HCT116 (cell line): ENCODE data around the gene SMARCE1. TPM values are rescaled to one million over a fixed set of nuclear protein-coding genes. Genes with fewer than 3 reads are reported as not detected.

Experiments
- ATAC-seq: fragments of 200-7000 bp; cut with Tn5 transposase; 2 replicates; pipeline ENCODE4 v1.9.1; 2020; ENCODE audit warnings: mild to moderate bottlenecking, moderate library complexity
- BruUV-seq: library from RNA; stranded (reverse); fragments of 400-500 nt; replicated peaks from 2 replicates; lab custom pipeline; 2021; lab: Mats Ljungman, UMichigan
- CTCF ChIA-PET: fragments of 300-600 bp; sonication (Branson Sonifier 250); formaldehyde crosslinking; loops from one replicate; lab custom pipeline; 2021; ENCODE audit warnings: antibody characterized with exemption; lab: Charles Lee
- POLR2A ChIA-PET: fragments of 300-600, 350-600 bp; sonication (Branson Sonifier 250); formaldehyde crosslinking; loops from one replicate; lab custom pipeline; 2021; ENCODE audit warnings: antibody characterized with exemption; lab: Charles Lee
- RAD21 ChIA-PET, 2 experiments: fragments of 300-600 bp; sonication (Branson Sonifier 250); formaldehyde crosslinking; loops; one replicate each; lab custom pipeline; 2023; ENCODE audit warnings: low total read pairs in 2 of 2; ENCODE audit not compliant: uncharacterized antibody in 2 of 2, unreplicated experiment in 2 of 2, low non-redundant PET in 1 of 2; lab: Charles Lee
- DNase-seq: peaks from one replicate; pipeline ENCODE4 v3.0.0-alpha.2; 2010; ENCODE audit warnings: low read depth, low spot score
- H2AFZ ChIP-seq: fragments of 200-600 bp; shearing (Covaris generic), sonication (generic); 2 replicates; pipeline ENCODE4 v1.6.1; 2017; ENCODE audit warnings: low read depth, mixed run types, mixed read lengths, antibody characterized with exemption, low read length; ENCODE audit not compliant: poor library complexity, severe bottlenecking
- H3K27ac ChIP-seq: 2 replicates; pipeline ENCODE4 v1.5.1; 2012; ENCODE audit warnings: low read depth, low read length
- H3K27me3 ChIP-seq: fragments of 200-600 bp; sonication (generic); 2 replicates; pipeline ENCODE4 v1.6.1; 2016; ENCODE audit warnings: mixed run types, low read length, mixed read lengths; ENCODE audit not compliant: insufficient read depth
- H3K36me3 ChIP-seq, 2 experiments: fragments of 200-500 bp in 1 of 2; fragments of 200-600 bp in 1 of 2; sonication (Bioruptor generic) in 1 of 2; sonication (generic) in 1 of 2; 2 replicates each; pipeline versions ENCODE4 v1.5.1 to v1.6.1; 2014 to 2016; ENCODE audit warnings: low read length in 2 of 2, inconsistent platforms in 1 of 2, mixed read lengths in 1 of 2, mixed run types in 1 of 2; ENCODE audit not compliant: insufficient read depth in 2 of 2, control insufficient read depth in 1 of 2
- H3K4me1 ChIP-seq, 2 experiments: fragments of 200-600 bp in 1 of 2; sonication (generic) in 1 of 2; 2 replicates each; pipeline versions ENCODE4 v1.5.1 to v1.6.1; 2012 to 2017; ENCODE audit warnings: low read length in 2 of 2, inconsistent platforms in 1 of 2, mild to moderate bottlenecking in 1 of 2, mixed read lengths in 1 of 2, mixed run types in 1 of 2, moderate library complexity in 1 of 2; ENCODE audit not compliant: insufficient read depth in 2 of 2, control insufficient read depth in 1 of 2
- H3K4me2 ChIP-seq: fragments of 200-600 bp; sonication (generic); 2 replicates; pipeline ENCODE4 v1.6.1; 2017; ENCODE audit warnings: mixed run types, low read length, mixed read lengths
- H3K4me3 ChIP-seq, 2 experiments: fragments of 200-600 bp in 1 of 2; sonication (generic) in 1 of 2; replicated peaks in 1 of 2; 2 replicates each; pipeline ENCODE4 v1.5.1; 2011 to 2016; ENCODE audit warnings: low read length in 2 of 2, control low read depth in 1 of 2, low read depth in 1 of 2, mild to moderate bottlenecking in 1 of 2, mixed read lengths in 1 of 2, mixed run types in 1 of 2
- H3K79me2 ChIP-seq: fragments of 200-600 bp; sonication (generic); 2 replicates; pipeline ENCODE4 v1.6.1; 2017; ENCODE audit warnings: mild to moderate bottlenecking, mixed run types, low read length, moderate library complexity, mixed read lengths; ENCODE audit not compliant: insufficient read depth
- H3K9ac ChIP-seq: fragments of 200-600 bp; sonication (generic); 2 replicates; pipeline ENCODE4 v1.6.1; 2016; ENCODE audit warnings: low read length, mixed read lengths
- H3K9me2 ChIP-seq: fragments of 200-600 bp; sonication (generic), shearing (Covaris generic); 2 replicates; pipeline ENCODE4 v1.6.1; 2017; ENCODE audit warnings: mixed run types, mild to moderate bottlenecking, moderate library complexity; ENCODE audit not compliant: insufficient read depth
- H3K9me3 ChIP-seq, 2 experiments: fragments of 200-500 bp in 1 of 2; fragments of 200-600 bp in 1 of 2; sonication (Bioruptor generic) in 1 of 2; sonication (generic) in 1 of 2; 2 replicates each; pipeline ENCODE4 v1.6.1; 2014 to 2017; ENCODE audit warnings: low read length in 2 of 2, mixed read lengths in 2 of 2, inconsistent platforms in 1 of 2, low read depth in 1 of 2, mild to moderate bottlenecking in 1 of 2, mixed run types in 1 of 2, moderate library complexity in 1 of 2; ENCODE audit not compliant: control insufficient read depth in 1 of 2, insufficient read depth in 1 of 2
- H4K20me1 ChIP-seq: fragments of 200-600 bp; sonication (generic), shearing (Covaris generic); 2 replicates; pipeline ENCODE4 v1.6.1; 2017; ENCODE audit warnings: mixed run types, mild to moderate bottlenecking, moderate library complexity; ENCODE audit not compliant: insufficient read depth
- CBX3 ChIP-seq: IDR thresholded peaks from 2 replicates; pipeline ENCODE4 v1.6.1; 2012; ENCODE audit warnings: low read depth
- CEBPB ChIP-seq: IDR thresholded peaks from 2 replicates; pipeline ENCODE4 v1.6.1; 2012; ENCODE audit warnings: low read depth
- EGR1 ChIP-seq: IDR thresholded peaks from 2 replicates; pipeline ENCODE4 v1.6.1; 2012; ENCODE audit warnings: low read depth
- EZH2 ChIP-seq: fragments of 200-600 bp; sonication (generic); IDR thresholded peaks from 2 replicates; pipeline ENCODE4 v1.6.1; 2017; ENCODE audit warnings: antibody characterized with exemption, mixed run types
- JUND ChIP-seq: IDR thresholded peaks from 2 replicates; pipeline ENCODE4 v1.6.1; 2012
- REST ChIP-seq: IDR thresholded peaks from 2 replicates; pipeline ENCODE4 v1.6.1; 2012; ENCODE audit warnings: low read depth
- SIN3A ChIP-seq: IDR thresholded peaks from 2 replicates; pipeline ENCODE4 v1.6.1; 2012; ENCODE audit warnings: low read depth
- SP1 ChIP-seq: IDR thresholded peaks from 2 replicates; pipeline ENCODE4 v1.6.1; 2012; ENCODE audit warnings: low read depth
- SRF ChIP-seq: IDR thresholded peaks from 2 replicates; pipeline ENCODE4 v1.6.1; 2012; ENCODE audit warnings: low read depth
- ZFX ChIP-seq: fragments of 450-650 bp; IDR thresholded peaks from 2 replicates; pipeline ENCODE4 v1.6.1; 2017
- ZNF274 ChIP-seq: fragments of 200-500 bp; sonication (Bioruptor generic); IDR thresholded peaks from 2 replicates; pipeline ENCODE4 v1.6.1; 2014; ENCODE audit warnings: mild to moderate bottlenecking, low read depth, low read length, inconsistent platforms
- intact Hi-C: fragments of 100-400 bp; cut with micrococcal nuclease; formaldehyde crosslinking; loops from 2 replicates; pipeline ENCODE4 v1.10.0; 2022
- total RNA-seq: library from RNA; stranded (reverse); gene quantifications from one replicate; pipeline ENCODE4 v1.2.1, GENCODE V29; 2021; ENCODE audit not compliant: unreplicated experiment

Gene SMARCE1
- total RNA-seq, 1 experiment from 2014 or later: 136 TPM

GRCh38 chr17:40621019-40621418, 26.6 kb downstream of the SMARCE1 start:
- no peak overlapping the region for H3K4me2 ChIP-seq
- H3K36me3 ChIP-seq: 0 out of 4 replicates have a peak, but pooled peaks cover 0 to 4% of the 10 kb centered on the region in 2 experiments
- no peak overlapping the region for H2AFZ ChIP-seq
- no TSS peak for BruUV-seq
- no peak overlapping the region for H3K4me3 ChIP-seq
- H3K9me2 ChIP-seq: no peaks in the 10 kb centered on the region
- no peaks in the 10 kb centered on the region for H3K27me3 ChIP-seq
- intact Hi-C loops: loop anchor here (2.0 to 10.0 kb wide), 4 partner anchors 106 to 1046 kb away; no protein-coding TSS in a partner anchor
- TF ChIP-seq EZH2 (no peak), SIN3A (no peak)
- TF ChIP-seq, all 23 proteins: peak for 0
- H3K27ac ChIP-seq: no peak overlapping the region
- H3K9me3 ChIP-seq: no peaks in the 10 kb centered on the region
- ChIA-PET POLR2A (no interaction called here), RAD21 (no interaction called here), CTCF (interaction anchor here (0.7 to 3.2 kb wide), 4 partner anchors 170 to 1042 kb away, joined by 3 to 29 read pairs (median 4); no protein-coding TSS in a partner anchor)
- H4K20me1 ChIP-seq: no peaks in the 10 kb centered on the region
- ATAC-seq: no peak
- no peaks in the 10 kb centered on the region for H3K79me2 ChIP-seq
- no peak overlapping the region for H3K9ac ChIP-seq
- H3K4me1 ChIP-seq: peaks cover 2 to 8% of the 10 kb centered on the region in 2 experiments; a peak in 3 of 4 replicates
- no peak for DNase-seq

GRCh38 chr17:40618754-40619625, 28.6 kb downstream of the SMARCE1 start:
- no TSS peak for BruUV-seq

More at GRCh38 chr17:40618754-40619625, 28.6 kb downstream of the SMARCE1 start:
- no peak for DNase-seq
- no peaks in the 10 kb centered on the region for H3K79me2 ChIP-seq
- RAD21 ChIA-PET: interaction anchor here in 1 of 2 experiments (1.0 kb wide), 1 partner anchor 208 kb away, joined by 3 read pairs; no protein-coding TSS in a partner anchor
- CTCF ChIA-PET: interaction anchor here (1.0 to 3.2 kb wide), 16 partner anchors 8 to 1047 kb away, joined by 3 to 29 read pairs (median 4); partner anchors contain the start of gene KRT222
- intact Hi-C loops: loop anchor here (5.0 to 10.0 kb wide), 2 partner anchors 262 to 926 kb away; no protein-coding TSS in a partner anchor
- H3K27ac ChIP-seq: no peak overlapping the region
- H3K36me3 ChIP-seq: 0 out of 4 replicates have a peak, but pooled peaks cover 0 to 4% of the 10 kb centered on the region in 2 experiments
- no peak for ATAC-seq
- no peaks in the 10 kb centered on the region for H3K9me2 ChIP-seq
- TF ChIP-seq EGR1: no peak
- no peak for TF ChIP-seq JUND
- TF ChIP-seq SIN3A: no peak
- TF ChIP-seq SRF: no peak
- no peak for TF ChIP-seq ZNF274
- TF ChIP-seq REST: no peak
- TF ChIP-seq CEBPB: no peak
- no peak for TF ChIP-seq SP1
- TF ChIP-seq CBX3: no peak
- TF ChIP-seq ZFX: no peak
- no peak overlapping the region for H3K9ac ChIP-seq
- H3K4me1 ChIP-seq: peaks cover 2 to 17% of the 10 kb centered on the region in 2 experiments; a peak in 3 of 4 replicates
- no peak overlapping the region for H3K4me3 ChIP-seq
- no peaks in the 10 kb centered on the region for H3K9me3 ChIP-seq
- H3K27me3 ChIP-seq: no peaks in the 10 kb centered on the region
- no peak overlapping the region for H2AFZ ChIP-seq
- POLR2A ChIA-PET: no interaction called here
- no peak overlapping the region for H3K4me2 ChIP-seq
- H4K20me1 ChIP-seq: no peaks in the 10 kb centered on the region
